Measurements from ENCODE around the gene SAG. TPM values are rescaled to one million over a fixed set of nuclear protein-coding genes. Genes with fewer than 3 reads are reported as not detected.

Gene SAG
- polyA plus RNA-seq, 1 experiment = not detected

- H3K9me3 ChIP-seq (ENCODE audit: control insufficient read depth, insufficient read depth, low read length) = no peaks in the 10 kb centered on the region; the same call in 1 of the 2 replicates
- POLR2A ChIA-PET = no interaction called here
- CTCF ChIA-PET = interaction anchor here (0.5 kb wide), 1 partner anchor 686 kb away, joined by 3 read pairs; no protein-coding TSS in a partner anchor
- H3K27me3 ChIP-seq (ENCODE audit: control insufficient read depth, insufficient read depth, low read length) = peaks cover 14% of the 10 kb centered on the region
- no peak overlapping the region for H3K27ac ChIP-seq (ENCODE audit: low read depth, low read length)
- DNase-seq (ENCODE audit: low read depth, low spot score) = no peak
- no peak for TF ChIP-seq CTCF (IDR thresholded peaks at IDR 0.05; ENCODE audit: low read depth, low read length)
- H3K4me3 ChIP-seq (ENCODE audit: low read depth, low read length) = no peak overlapping the region
These were observed 9.8 kb downstream of the SAG start for GRCh38 chr2:233317196-233317943.

- DNase-seq (ENCODE audit: low read depth, low spot score) = no peak
- Histone ChIP-seq H3K9me3 (ENCODE audit: control insufficient read depth, insufficient read depth, low read length) (no peaks in the 10 kb centered on the region), H3K27ac (ENCODE audit: low read depth, low read length) (no peak overlapping the region), H3K4me3 (ENCODE audit: low read depth, low read length) (no peak overlapping the region), H3K27me3 (ENCODE audit: control insufficient read depth, insufficient read depth, low read length) (peaks cover 14% of the 10 kb centered on the region)
- no peak for TF ChIP-seq CTCF (IDR thresholded peaks at IDR 0.05; ENCODE audit: low read depth, low read length)
- CTCF ChIA-PET = no interaction called here
- POLR2A ChIA-PET = no interaction called here
These were observed 11.6 kb downstream of the SAG start for GRCh38 chr2:233319256-233319655.

- no peak for DNase-seq (ENCODE audit: low read depth, low spot score)
- TF ChIP-seq CTCF (IDR thresholded peaks at IDR 0.05; ENCODE audit: low read depth, low read length) = no peak
- H3K27me3 ChIP-seq (ENCODE audit: control insufficient read depth, insufficient read depth, low read length) = peaks cover 14% of the 10 kb centered on the region
- ChIA-PET POLR2A (no interaction called here), CTCF (interaction anchor here (0.5 to 1.0 kb wide), 4 partner anchors 11 to 539 kb away, joined by 3 read pairs; partner anchors contain the start of gene ATG16L1)
- no peak overlapping the region for H3K27ac ChIP-seq (ENCODE audit: low read depth, low read length)
- H3K9me3 ChIP-seq (ENCODE audit: control insufficient read depth, insufficient read depth, low read length) = no peaks in the 10 kb centered on the region
- H3K4me3 ChIP-seq (ENCODE audit: low read depth, low read length) = no peak overlapping the region
These were observed 12.9 kb downstream of the SAG start for GRCh38 chr2:233320470-233320869.

GRCh38 chr2:233321166-233321565, 13.6 kb downstream of the SAG start:
- Histone ChIP-seq H3K4me3 (ENCODE audit: low read depth, low read length) (no peak overlapping the region), H3K9me3 (ENCODE audit: control insufficient read depth, insufficient read depth, low read length) (no peaks in the 10 kb centered on the region), H3K27ac (ENCODE audit: low read depth, low read length) (no peak overlapping the region), H3K27me3 (ENCODE audit: control insufficient read depth, insufficient read depth, low read length) (peaks cover 14% of the 10 kb centered on the region)
- TF ChIP-seq CTCF (IDR thresholded peaks at IDR 0.05; ENCODE audit: low read depth, low read length) = no peak
- DNase-seq (ENCODE audit: low read depth, low spot score) = no peak
- POLR2A ChIA-PET = no interaction called here
- CTCF ChIA-PET = interaction anchor here (0.6 to 1.0 kb wide), 5 partner anchors 12 to 70 kb away, joined by 3 read pairs; partner anchors contain the start of gene ATG16L1

GRCh38 chr2:233323851-233324250, 16.2 kb downstream of the SAG start:
- TF ChIP-seq CTCF (IDR thresholded peaks at IDR 0.05; ENCODE audit: low read depth, low read length) = no peak
- no peak overlapping the region for H3K27ac ChIP-seq (ENCODE audit: low read depth, low read length)
- peaks cover 11% of the 10 kb centered on the region for H3K27me3 ChIP-seq (ENCODE audit: control insufficient read depth, insufficient read depth, low read length)
- H3K4me3 ChIP-seq (ENCODE audit: low read depth, low read length) = no peak overlapping the region
- no peak for DNase-seq (ENCODE audit: low read depth, low spot score)
- POLR2A ChIA-PET = no interaction called here
- H3K9me3 ChIP-seq (ENCODE audit: control insufficient read depth, insufficient read depth, low read length) = no peaks in the 10 kb centered on the region; the same call in 1 of the 2 replicates
- CTCF ChIA-PET = no interaction called here
